ENCODE measurements around the gene GTF3C6.

GRCh38 chr6:110981202-110981600, 22.7 kb downstream of the GTF3C6 start:
- TF ChIP-seq, protein P1, sequence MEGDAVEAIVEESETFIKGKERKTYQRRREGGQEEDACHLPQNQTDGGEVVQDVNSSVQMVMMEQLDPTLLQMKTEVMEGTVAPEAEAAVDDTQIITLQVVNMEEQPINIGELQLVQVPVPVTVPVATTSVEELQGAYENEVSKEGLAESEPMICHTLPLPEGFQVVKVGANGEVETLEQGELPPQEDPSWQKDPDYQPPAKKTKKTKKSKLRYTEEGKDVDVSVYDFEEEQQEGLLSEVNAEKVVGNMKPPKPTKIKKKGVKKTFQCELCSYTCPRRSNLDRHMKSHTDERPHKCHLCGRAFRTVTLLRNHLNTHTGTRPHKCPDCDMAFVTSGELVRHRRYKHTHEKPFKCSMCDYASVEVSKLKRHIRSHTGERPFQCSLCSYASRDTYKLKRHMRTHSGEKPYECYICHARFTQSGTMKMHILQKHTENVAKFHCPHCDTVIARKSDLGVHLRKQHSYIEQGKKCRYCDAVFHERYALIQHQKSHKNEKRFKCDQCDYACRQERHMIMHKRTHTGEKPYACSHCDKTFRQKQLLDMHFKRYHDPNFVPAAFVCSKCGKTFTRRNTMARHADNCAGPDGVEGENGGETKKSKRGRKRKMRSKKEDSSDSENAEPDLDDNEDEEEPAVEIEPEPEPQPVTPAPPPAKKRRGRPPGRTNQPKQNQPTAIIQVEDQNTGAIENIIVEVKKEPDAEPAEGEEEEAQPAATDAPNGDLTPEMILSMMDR (IDR thresholded peaks at IDR 0.05): no peak
- no peak for TF ChIP-seq POLR2A (IDR thresholded peaks at IDR 0.05; ENCODE audit: low read depth)

All from esophagus muscularis mucosa (tissue), 3 donors.